D721Med (cell line): ENCODE measurements around the gene INAFM1.

Experiments
- DNase-seq: peaks from one replicate; pipeline ENCODE4 v3.0.0; 2011; ENCODE audit warnings: low spot score; ENCODE audit not compliant: insufficient read length
- FAIRE-seq: peaks from 2 replicates; lab custom pipeline; 2011; peaks lifted over from hg19 to GRCh38; lab: Jason Lieb, UNC
- TF ChIP-seq, protein P1 (sequence below): IDR thresholded peaks from 2 replicates; pipeline ENCODE4 v1.5.1; 2012; ENCODE audit warnings: mild to moderate bottlenecking, control low read depth; ENCODE audit not compliant: insufficient read depth; ENCODE audit errors: missing control alignments

Gene INAFM1

DNA sequence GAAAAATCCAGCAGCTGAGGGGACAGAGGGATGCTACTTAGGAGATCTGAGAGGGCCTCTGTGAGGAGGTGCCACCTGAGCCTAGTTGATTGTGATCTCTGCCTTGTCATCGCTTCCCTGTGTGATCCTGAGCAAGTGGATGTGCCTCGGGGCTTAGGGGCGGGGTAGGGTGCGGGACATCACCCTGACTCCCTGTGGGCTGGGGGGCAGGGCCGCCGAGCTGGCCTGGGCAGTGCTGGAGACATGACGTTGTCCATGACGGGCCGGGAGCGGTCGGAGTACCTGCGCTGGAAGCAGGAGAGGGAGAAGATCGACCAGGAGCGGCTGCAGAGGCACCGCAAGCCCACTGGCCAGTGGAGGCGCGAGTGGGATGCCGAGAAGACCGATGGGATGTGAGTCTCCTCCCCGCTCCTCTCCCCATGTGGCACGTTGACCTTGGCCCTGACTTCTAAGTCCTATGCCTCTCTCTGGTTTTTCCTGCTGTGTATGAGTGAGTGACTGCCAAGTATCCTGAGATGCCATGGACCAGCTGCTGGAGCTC is 8.2 kb upstream of the INAFM1 start:
- TF ChIP-seq, protein P1, sequence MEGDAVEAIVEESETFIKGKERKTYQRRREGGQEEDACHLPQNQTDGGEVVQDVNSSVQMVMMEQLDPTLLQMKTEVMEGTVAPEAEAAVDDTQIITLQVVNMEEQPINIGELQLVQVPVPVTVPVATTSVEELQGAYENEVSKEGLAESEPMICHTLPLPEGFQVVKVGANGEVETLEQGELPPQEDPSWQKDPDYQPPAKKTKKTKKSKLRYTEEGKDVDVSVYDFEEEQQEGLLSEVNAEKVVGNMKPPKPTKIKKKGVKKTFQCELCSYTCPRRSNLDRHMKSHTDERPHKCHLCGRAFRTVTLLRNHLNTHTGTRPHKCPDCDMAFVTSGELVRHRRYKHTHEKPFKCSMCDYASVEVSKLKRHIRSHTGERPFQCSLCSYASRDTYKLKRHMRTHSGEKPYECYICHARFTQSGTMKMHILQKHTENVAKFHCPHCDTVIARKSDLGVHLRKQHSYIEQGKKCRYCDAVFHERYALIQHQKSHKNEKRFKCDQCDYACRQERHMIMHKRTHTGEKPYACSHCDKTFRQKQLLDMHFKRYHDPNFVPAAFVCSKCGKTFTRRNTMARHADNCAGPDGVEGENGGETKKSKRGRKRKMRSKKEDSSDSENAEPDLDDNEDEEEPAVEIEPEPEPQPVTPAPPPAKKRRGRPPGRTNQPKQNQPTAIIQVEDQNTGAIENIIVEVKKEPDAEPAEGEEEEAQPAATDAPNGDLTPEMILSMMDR: no peak
- DNase-seq (no peak), FAIRE-seq (no peak)

DNA sequence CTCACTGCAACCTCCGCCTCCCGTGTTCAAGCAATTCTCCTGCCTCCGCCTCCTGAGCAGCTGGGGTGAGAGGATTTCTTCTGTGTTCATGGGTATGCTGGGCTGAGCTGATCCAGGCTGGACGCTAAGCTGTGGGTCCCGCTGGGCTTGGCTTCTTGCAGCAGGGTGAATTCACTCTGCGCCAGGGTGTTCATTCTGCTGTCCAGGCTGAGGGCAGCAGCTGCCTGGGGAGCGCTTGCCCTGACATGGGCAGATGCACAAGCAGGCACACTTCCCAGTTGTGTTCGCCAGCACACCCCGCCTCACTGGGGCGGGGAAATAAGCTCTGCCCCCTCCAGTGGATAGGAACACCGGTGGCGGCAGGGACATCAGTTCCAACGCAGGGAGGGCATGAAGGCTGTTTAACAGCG is 7.3 kb upstream of the INAFM1 start:
- FAIRE-seq (no peak), DNase-seq (peak; percentile 75)
- TF ChIP-seq, protein P1: no peak

DNA sequence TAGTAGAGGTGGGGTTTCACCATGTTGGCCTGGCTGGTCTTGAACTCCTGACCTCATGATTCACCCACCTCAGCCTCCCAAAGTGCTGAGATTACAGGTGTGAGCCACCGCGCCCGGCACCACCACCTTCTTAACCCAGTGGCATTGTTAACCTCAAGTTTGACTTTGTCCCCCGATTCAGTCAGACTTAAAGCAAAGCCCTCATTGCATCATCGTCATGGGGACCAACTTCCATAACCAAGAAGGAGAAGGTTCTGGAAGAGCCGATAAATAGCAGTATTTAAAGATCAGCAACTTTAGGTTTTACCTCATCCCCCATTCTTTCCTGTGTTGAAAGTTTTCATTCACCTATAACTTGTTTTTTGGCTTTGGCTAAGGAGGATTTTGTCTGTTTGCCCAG is 6.7 kb upstream of the INAFM1 start:
- TF ChIP-seq, protein P1: no peak
- no peak for FAIRE-seq
- DNase-seq: no peak

DNA sequence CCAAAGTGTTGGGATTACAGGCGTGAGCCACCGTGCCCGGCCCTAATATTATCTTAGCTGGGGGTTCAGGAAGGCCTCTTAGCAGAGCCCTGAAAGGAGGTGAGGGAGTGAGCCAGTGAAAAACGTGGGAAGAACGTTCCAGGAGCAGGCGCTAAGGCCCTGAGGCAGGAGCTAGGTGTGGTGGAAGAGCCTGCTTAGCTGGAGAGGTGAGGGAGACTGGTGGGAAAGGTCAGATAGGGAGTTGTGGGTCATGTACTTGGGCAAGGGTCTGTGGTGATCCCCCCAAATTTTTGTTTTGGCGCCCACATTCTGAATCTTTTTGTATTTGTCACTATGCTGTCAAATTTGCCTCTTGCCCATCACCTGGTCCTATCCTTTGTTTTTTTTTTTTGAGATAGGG is 5.1 kb upstream of the INAFM1 start:
- DNase-seq (no peak), FAIRE-seq (no peak)
- TF ChIP-seq, protein P1: no peak

DNA sequence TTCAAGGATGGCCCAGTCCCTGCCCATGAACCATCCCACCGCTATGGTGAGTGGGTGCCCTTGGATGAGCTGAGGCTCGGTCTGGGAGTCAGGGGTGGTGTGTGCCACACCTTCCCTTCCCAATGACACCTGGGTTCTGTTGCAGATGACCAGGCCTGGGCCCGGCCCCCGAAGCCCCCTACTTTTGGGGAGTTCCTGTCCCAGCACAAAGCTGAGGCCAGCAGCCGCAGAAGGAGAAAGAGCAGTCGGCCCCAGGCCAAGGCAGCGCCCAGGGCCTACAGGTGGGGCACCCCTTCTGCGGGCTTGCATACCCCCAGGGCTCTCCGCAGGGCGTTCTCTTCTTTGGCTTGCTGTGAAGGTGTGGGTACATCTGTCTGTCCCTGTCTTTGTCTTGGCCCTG is 4.3 kb upstream of the INAFM1 start:
- TF ChIP-seq, protein P1: no peak
- no peak for DNase-seq
- no peak for FAIRE-seq

DNA sequence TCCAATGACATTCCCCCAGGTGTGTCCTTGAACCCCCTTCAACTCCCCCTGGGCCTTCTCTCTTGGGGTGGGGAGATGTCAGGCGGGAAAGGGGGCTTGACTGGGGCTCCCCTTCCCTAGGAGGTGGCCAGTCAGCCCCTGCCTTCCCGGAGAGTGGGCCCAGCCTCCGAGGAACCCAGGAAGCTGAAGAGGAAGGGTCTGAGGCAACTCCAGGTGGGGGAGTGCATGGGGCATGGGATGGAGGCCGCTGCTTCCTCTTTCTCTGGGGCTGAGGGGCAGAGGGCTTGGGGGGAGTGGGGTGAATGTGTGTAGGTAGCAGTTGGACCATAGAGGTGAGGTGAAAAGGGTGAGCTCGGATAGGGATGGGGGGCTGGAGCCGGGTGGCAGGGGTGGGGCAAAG is 2.7 kb upstream of the INAFM1 start:
- FAIRE-seq (no peak), DNase-seq (no peak)
- TF ChIP-seq, protein P1: no peak

DNA sequence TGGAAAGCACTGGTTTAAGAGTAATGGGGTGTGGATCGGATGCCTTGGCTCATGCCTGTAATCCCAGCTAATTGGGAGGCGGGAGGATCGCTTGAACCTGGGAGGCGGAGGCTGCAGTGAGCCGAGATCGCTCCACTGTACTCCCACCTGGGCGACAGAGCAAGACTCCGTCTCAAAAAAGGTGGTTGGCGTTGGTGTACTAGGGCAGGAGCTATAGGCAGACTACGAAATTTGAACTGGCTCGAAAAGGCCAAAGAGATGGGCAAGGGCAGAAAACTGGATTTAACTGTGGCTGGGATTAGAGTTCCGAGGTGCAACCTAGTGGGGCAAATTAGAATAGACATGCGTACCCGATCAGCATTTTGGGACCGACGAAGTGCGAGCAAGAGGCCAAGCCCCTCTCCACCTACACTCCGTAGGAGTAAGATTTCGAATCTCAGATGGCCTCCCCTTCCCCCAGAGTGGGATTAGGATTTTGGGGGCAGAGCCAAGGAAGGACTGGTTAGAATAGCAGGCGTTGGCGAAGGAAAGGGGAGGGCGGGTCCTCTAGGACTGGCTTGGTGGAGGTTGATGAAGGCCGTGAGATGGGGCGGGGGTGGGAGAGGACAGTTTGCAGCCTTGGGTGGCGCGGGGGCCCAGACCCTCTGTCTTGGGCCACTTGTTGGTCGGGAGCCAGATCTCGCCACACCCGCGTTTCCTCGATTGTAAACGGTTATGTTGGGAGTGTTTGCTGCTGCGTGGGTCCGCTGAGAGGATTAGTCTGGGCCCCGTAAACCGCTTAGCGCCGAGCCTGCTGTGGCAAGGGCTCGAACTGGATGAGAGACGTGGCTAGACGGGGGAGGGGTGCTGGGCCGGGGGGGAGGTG is 2.0 kb upstream of the INAFM1 start:
- FAIRE-seq (no peak), DNase-seq (peak; percentile 71)
- TF ChIP-seq, protein P1: no peak
